Aorta (tissue), 5 donors: ENCODE data around the gene TOP3A. TPM values are rescaled to one million over a fixed set of nuclear protein-coding genes. Genes with fewer than 3 reads are reported as not detected.
"Not testable (repeated sequence)": the region's sequence is repeated elsewhere in the genome, so short reads cannot be mapped to it uniquely, and the experiment has no call there.

Experiments
- ATAC-seq: fragments of 200-7000 bp; cut with Tn5 transposase; one replicate; pipeline ENCODE4 v1.9.1; 2022; ENCODE audit warnings: moderate library complexity; ENCODE audit not compliant: low FRiP score
- DNase-seq, 2 donors: peaks; one replicate each; pipeline ENCODE4 v3.0.0-alpha.2; 2020
- H3K27ac ChIP-seq, 2 donors: one replicate each; pipeline ENCODE4 v1.5.1; 2013; ENCODE audit warnings: low read length in 2 of 2, mild to moderate bottlenecking in 2 of 2, moderate library complexity in 2 of 2, control low read depth in 1 of 2, inconsistent platforms in 1 of 2, low read depth in 1 of 2
- H3K27me3 ChIP-seq, 2 donors: one replicate each; pipeline ENCODE4 v1.6.1; 2013; ENCODE audit warnings: control low read depth in 1 of 2, low read length in 1 of 2, mild to moderate bottlenecking in 1 of 2, moderate library complexity in 1 of 2; ENCODE audit not compliant: insufficient read depth in 2 of 2, control insufficient read depth in 1 of 2
- H3K36me3 ChIP-seq, 2 donors: one replicate each; pipeline ENCODE4 v1.6.1; 2013; ENCODE audit warnings: control low read depth in 1 of 2, low read length in 1 of 2, mild to moderate bottlenecking in 1 of 2; ENCODE audit not compliant: insufficient read depth in 2 of 2, control insufficient read depth in 1 of 2
- H3K4me1 ChIP-seq, 2 donors: one replicate each; pipeline ENCODE4 v1.6.1; 2013; ENCODE audit warnings: low read length in 2 of 2, control low read depth in 1 of 2, mild to moderate bottlenecking in 1 of 2, moderate library complexity in 1 of 2; ENCODE audit not compliant: insufficient read depth in 2 of 2, control insufficient read depth in 1 of 2
- H3K4me3 ChIP-seq, 2 donors: one replicate each; pipeline ENCODE4 v1.5.1; 2013; ENCODE audit warnings: low read length in 2 of 2, control low read depth in 1 of 2, mild to moderate bottlenecking in 1 of 2
- H3K9me3 ChIP-seq: one replicate; pipeline ENCODE4 v1.6.1; 2013; ENCODE audit warnings: mild to moderate bottlenecking, low read length; ENCODE audit not compliant: control insufficient read depth
- WGBS, 2 donors: extraction: QIAGEN DNeasy Blood & Tissue Kit; methylation state at CpG; one replicate each; pipeline ENCODE4 v1.1.7; 2013; 5-methylcytosine and 5-hydroxymethylcytosine counted together
- intact Hi-C, 2 donors: fragments of 100-400 bp; cut with DNase I; formaldehyde crosslinking; loops; one replicate each; pipeline versions ENCODE4 v1.14.2 to v1.15.0; 2022
- polyA plus RNA-seq, 2 donors: library from polyadenylated mRNA; stranded (reverse); fragments of 200-250 nt; gene quantifications; one replicate each; pipeline ENCODE4 v1.2.3, GENCODE V29; 2013
- total RNA-seq, 2 donors: library from RNA; stranded (reverse); fragmentation: NEBNext Ultra II Directional; extraction: Animal tissue kit (Norgen Biotek cat#: 25700); gene quantifications; one replicate each; pipeline ENCODE4 v1.2.1, GENCODE V29; 2021
- donor health status: healthy with polysubstance abuse.
- donor health status: Bipolar disorder and iron deficiency.
- donor health status: DM: no; HTN: no; CAD: no.
- donor health status: DM: no; HTN: no; CAD: no.
- donor health status: DM: yes; HTN: yes; CAD: no.

The TOP3A gene
- total and polyA plus RNA-seq, 4 donors: 2.9 to 37.8 (median 24.3) TPM

GRCh38 chr17:18300725-18301480 lies 13.9 kb downstream of the TOP3A start:
- Histone ChIP-seq H3K4me3 (no peak overlapping the region), H3K4me1 (no peaks in the 10 kb centered on the region), H3K27me3 (no peaks in the 10 kb centered on the region), H3K27ac (no peak overlapping the region), H3K36me3 (peaks cover 5 to 19% of the 10 kb centered on the region in 2 donors), H3K9me3 (no peaks in the 10 kb centered on the region)
- intact Hi-C loops: no loop called here
- ATAC-seq: no peak
- peak in 1 of 2 donors; percentile 56 for DNase-seq
- 88 to 89% methylated on average over 8 of the region's 8 CpGs for WGBS, 2 donors

- peaks cover 5 to 15% of the 10 kb centered on the region in 2 donors for H3K36me3 ChIP-seq
- WGBS, 2 donors: 89 to 93% methylated on average over 17 to 30 of the region's 30 CpGs
- intact Hi-C loops, H3K9me3 ChIP-seq, ATAC-seq, H3K4me1 ChIP-seq, H3K4me3 ChIP-seq, H3K27me3 ChIP-seq, H3K27ac ChIP-seq: not testable (repeated sequence)
- DNase-seq: peak in 1 of 2 donors; percentile 6
These were observed 16.7 kb downstream of the TOP3A start for GRCh38 chr17:18298061-18298460.

GRCh38 chr17:18291718-18292540 lies 22.9 kb downstream of the TOP3A start:
- WGBS, 2 donors: 93 to 94% methylated on average over 15 of the region's 15 CpGs
- H3K4me1 ChIP-seq: no peaks in the 10 kb centered on the region
- H3K27me3 ChIP-seq: no peaks in the 10 kb centered on the region
- no peak overlapping the region for H3K4me3 ChIP-seq
- peak in 1 of 2 donors; percentile 64 for DNase-seq
- H3K27ac ChIP-seq: no peak overlapping the region
- peaks cover 4 to 11% of the 10 kb centered on the region in 2 donors for H3K36me3 ChIP-seq
- intact Hi-C loops: no loop called here
- ATAC-seq: no peak
- H3K9me3 ChIP-seq: no peaks in the 10 kb centered on the region

- DNase-seq (peak in 1 of 2 donors; percentile 40), ATAC-seq (no peak)
- peaks cover 8 to 15% of the 10 kb centered on the region in 2 donors for H3K36me3 ChIP-seq
- 95 to 96% methylated on average over 11 of the region's 11 CpGs for WGBS, 2 donors
- no peaks in the 10 kb centered on the region for H3K4me1 ChIP-seq
- intact Hi-C loops: no loop called here
- no peak overlapping the region for H3K27ac ChIP-seq
- no peaks in the 10 kb centered on the region for H3K9me3 ChIP-seq
- no peak overlapping the region for H3K4me3 ChIP-seq
- H3K27me3 ChIP-seq: no peaks in the 10 kb centered on the region
These were observed 29.5 kb downstream of the TOP3A start for GRCh38 chr17:18285296-18285695.

- Histone ChIP-seq H3K9me3 (no peaks in the 10 kb centered on the region), H3K36me3 (peaks cover 6 to 18% of the 10 kb centered on the region in 2 donors), H3K4me3 (no peak overlapping the region), H3K4me1 (no peaks in the 10 kb centered on the region), H3K27me3 (no peaks in the 10 kb centered on the region), H3K27ac (no peak overlapping the region)
- peak in 1 of 2 donors; percentile 0 for DNase-seq
- intact Hi-C loops: no loop called here
- WGBS, 2 donors: 84% methylated on average over 6 of the region's 6 CpGs
- no peak for ATAC-seq
These were observed 33.0 kb downstream of the TOP3A start for GRCh38 chr17:18281788-18282187.

- Histone ChIP-seq H3K36me3 (peaks cover 6 to 18% of the 10 kb centered on the region in 2 donors), H3K27ac (no peak overlapping the region), H3K4me3 (no peak overlapping the region), H3K9me3 (no peaks in the 10 kb centered on the region), H3K4me1 (no peaks in the 10 kb centered on the region), H3K27me3 (no peaks in the 10 kb centered on the region)
- intact Hi-C loops: no loop called here
- no peak for DNase-seq
- no peak for ATAC-seq
- 43 to 52% methylated on average over 5 of the region's 5 CpGs for WGBS, 2 donors
These were observed 33.9 kb downstream of the TOP3A start for GRCh38 chr17:18280766-18281371.

- Histone ChIP-seq H3K27ac (no peak overlapping the region), H3K36me3 (peaks cover 6 to 16% of the 10 kb centered on the region in 2 donors), H3K4me1 (no peaks in the 10 kb centered on the region), H3K27me3 (no peaks in the 10 kb centered on the region), H3K4me3 (no peak overlapping the region), H3K9me3 (no peaks in the 10 kb centered on the region)
- no peak for ATAC-seq
- intact Hi-C loops: no loop called here
- no peak for DNase-seq
- 95 to 97% methylated on average over 4 of the region's 4 CpGs for WGBS, 2 donors
These were observed 34.5 kb downstream of the TOP3A start for GRCh38 chr17:18280249-18280648.

GRCh38 chr17:18278867-18279266 lies 35.9 kb downstream of the TOP3A start:
- no peaks in the 10 kb centered on the region for H3K27me3 ChIP-seq
- intact Hi-C loops: no loop called here
- peaks cover 6 to 15% of the 10 kb centered on the region in 2 donors for H3K36me3 ChIP-seq
- H3K27ac ChIP-seq: no peak overlapping the region
- ATAC-seq: no peak
- WGBS, 2 donors: 75 to 84% methylated on average over 3 of the region's 3 CpGs
- H3K4me1 ChIP-seq: no peaks in the 10 kb centered on the region
- no peaks in the 10 kb centered on the region for H3K9me3 ChIP-seq
- H3K4me3 ChIP-seq: no peak overlapping the region
- no peak for DNase-seq
